Upper lobe of right lung (tissue), 1 donor: ENCODE data around the gene RGS6. TPM values are rescaled to one million over a fixed set of nuclear protein-coding genes. Genes with fewer than 3 reads are reported as not detected.

ENCODE experiments used
- ATAC-seq: fragments of 200-7000 bp; cut with Tn5 transposase; one replicate; pipeline ENCODE4 v1.9.1; 2020; ENCODE audit warnings: mild to moderate bottlenecking, moderate library complexity
- DNase-seq: peaks from one replicate; pipeline ENCODE4 v3.0.0-alpha.2; 2020
- H3K27ac ChIP-seq: fragments of 200-600 bp; one replicate; pipeline ENCODE4 v1.8.0; 2022
- H3K27me3 ChIP-seq: fragments of 200-600 bp; one replicate; pipeline ENCODE4 v1.8.0; 2022; ENCODE audit warnings: mild to moderate bottlenecking
- H3K36me3 ChIP-seq: fragments of 200-600 bp; one replicate; pipeline ENCODE4 v1.8.0; 2022
- H3K4me1 ChIP-seq: fragments of 200-600 bp; one replicate; pipeline ENCODE4 v1.8.0; 2022
- H3K4me3 ChIP-seq: fragments of 200-600 bp; one replicate; pipeline ENCODE4 v1.8.0; 2022; ENCODE audit warnings: mild to moderate bottlenecking
- H3K9me3 ChIP-seq: fragments of 200-600 bp; one replicate; pipeline ENCODE4 v1.8.0; 2022
- intact Hi-C: fragments of 100-400 bp; cut with DNase I; formaldehyde crosslinking; loops from one replicate; pipeline ENCODE4 v1.11.0; 2022
- total RNA-seq: library from RNA; stranded (reverse); fragmentation: NEBNext Ultra II Directional; extraction: Animal tissue kit (Norgen Biotek cat#: 25700); gene quantifications from one replicate; pipeline ENCODE4 v1.2.1, GENCODE V29; 2021
- TF ChIP-seq, protein P1 (sequence below): fragments of 200-600 bp; IDR thresholded peaks from one replicate; pipeline ENCODE4 v1.8.0; 2022; ENCODE audit warnings: antibody characterized with exemption
- donor health status: DM: no; HTN: yes; CAD: no; lungs with severe emphysema.

RGS6 gene
- total RNA-seq, 1 donor from 2014 or later = 2.6 TPM

DNA sequence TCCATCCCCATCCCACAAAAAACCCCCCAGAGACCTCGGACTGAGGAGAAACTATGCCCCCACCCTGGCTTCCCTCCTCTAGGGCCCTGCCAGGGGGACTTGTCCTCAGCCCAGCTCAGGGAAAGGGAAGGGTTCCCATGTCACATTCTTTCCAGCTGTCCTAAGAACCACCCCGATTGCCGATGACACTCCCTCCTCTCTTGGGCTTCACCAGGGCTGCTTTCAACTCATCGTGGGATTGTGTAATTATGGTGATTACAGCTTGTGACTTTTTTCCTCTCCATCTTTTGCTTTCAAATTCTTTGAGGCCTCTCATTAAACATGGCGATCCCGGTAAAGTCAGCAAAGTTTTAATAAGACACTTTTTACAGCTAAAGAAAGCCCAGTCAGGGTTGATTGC is 617.6 kb downstream of the RGS6 start:
- Histone ChIP-seq H3K27ac (no peak overlapping the region), H3K9me3 (no peaks in the 10 kb centered on the region), H3K27me3 (peaks cover 7% of the 10 kb centered on the region), H3K4me1 (no peaks in the 10 kb centered on the region), H3K36me3 (no peaks in the 10 kb centered on the region), H3K4me3 (no peak overlapping the region)
- intact Hi-C loops = no loop called here
- no peak for DNase-seq
- ATAC-seq = no peak
- TF ChIP-seq, protein P1, sequence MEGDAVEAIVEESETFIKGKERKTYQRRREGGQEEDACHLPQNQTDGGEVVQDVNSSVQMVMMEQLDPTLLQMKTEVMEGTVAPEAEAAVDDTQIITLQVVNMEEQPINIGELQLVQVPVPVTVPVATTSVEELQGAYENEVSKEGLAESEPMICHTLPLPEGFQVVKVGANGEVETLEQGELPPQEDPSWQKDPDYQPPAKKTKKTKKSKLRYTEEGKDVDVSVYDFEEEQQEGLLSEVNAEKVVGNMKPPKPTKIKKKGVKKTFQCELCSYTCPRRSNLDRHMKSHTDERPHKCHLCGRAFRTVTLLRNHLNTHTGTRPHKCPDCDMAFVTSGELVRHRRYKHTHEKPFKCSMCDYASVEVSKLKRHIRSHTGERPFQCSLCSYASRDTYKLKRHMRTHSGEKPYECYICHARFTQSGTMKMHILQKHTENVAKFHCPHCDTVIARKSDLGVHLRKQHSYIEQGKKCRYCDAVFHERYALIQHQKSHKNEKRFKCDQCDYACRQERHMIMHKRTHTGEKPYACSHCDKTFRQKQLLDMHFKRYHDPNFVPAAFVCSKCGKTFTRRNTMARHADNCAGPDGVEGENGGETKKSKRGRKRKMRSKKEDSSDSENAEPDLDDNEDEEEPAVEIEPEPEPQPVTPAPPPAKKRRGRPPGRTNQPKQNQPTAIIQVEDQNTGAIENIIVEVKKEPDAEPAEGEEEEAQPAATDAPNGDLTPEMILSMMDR = no peak

DNA sequence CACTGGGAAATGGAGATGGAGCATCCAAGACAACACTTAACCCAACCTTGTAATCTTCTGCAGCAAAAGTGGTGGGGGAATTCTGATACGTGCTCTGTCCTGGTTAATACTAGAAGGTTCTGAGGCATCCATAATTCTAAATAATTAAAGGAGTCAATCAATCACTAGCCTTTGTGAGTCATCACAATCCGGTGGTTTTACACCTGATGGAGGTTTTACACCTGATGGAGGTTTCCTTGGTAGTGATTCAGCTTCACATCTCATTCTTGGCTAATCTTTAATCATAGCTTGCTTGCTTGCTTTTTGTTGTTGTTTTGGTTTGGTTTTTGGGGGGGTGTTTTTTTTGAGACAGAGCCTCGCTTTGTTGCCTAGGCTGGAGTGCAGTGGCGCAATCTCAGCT is 618.3 kb downstream of the RGS6 start:
- H3K27me3 ChIP-seq = peaks cover 7% of the 10 kb centered on the region
- intact Hi-C loops = no loop called here
- no peak overlapping the region for H3K4me3 ChIP-seq
- H3K4me1 ChIP-seq = no peaks in the 10 kb centered on the region
- no peaks in the 10 kb centered on the region for H3K36me3 ChIP-seq
- no peak for DNase-seq
- no peak overlapping the region for H3K27ac ChIP-seq
- ATAC-seq = no peak
- TF ChIP-seq, protein P1 = no peak
- H3K9me3 ChIP-seq = no peaks in the 10 kb centered on the region

DNA sequence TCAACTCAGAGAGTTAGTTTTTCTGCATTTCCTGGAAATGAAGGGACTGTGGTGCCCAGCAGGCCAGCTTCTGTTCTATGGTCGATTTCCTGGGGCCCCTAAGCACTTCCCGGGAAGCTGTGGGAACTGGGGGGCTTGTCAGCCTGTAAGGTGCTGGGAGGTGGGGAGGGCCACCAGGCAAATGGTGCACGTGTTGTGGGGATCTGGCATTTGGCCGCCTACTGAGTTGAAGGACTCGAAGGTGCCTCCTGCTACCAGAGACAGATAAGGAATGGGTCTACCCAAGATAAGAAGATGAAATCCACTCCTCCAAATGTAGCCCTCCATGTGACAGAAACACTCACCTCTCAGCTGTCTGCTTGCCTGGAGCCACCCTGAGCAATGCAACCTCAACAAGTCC is 620.0 kb downstream of the RGS6 start:
- Histone ChIP-seq H3K27me3 (peaks cover 7% of the 10 kb centered on the region), H3K27ac (no peak overlapping the region), H3K4me3 (no peak overlapping the region), H3K9me3 (no peaks in the 10 kb centered on the region), H3K4me1 (no peaks in the 10 kb centered on the region), H3K36me3 (no peaks in the 10 kb centered on the region)
- intact Hi-C loops = no loop called here
- ATAC-seq = no peak
- no peak for DNase-seq
- TF ChIP-seq, protein P1 = no peak

DNA sequence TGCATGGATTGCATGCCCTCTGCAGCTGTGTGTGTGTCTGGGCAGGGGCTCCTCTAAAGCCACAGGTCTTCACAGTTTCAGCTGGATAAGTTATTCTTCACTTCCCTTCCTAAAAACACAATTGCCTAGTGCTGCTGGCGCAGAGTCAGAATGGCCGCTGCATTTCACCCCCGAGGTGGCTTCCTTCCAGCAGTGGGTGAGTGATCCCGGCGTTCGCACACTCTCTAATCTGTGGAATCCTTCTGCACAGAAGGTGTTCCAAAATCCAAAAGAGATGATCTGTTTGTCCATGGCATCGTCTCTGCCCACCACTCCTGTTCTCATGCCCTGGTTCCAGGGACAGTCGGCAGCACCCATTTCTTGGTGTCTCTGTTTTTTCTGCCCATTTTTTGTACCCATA is 620.9 kb downstream of the RGS6 start:
- Histone ChIP-seq H3K27ac (no peak overlapping the region), H3K27me3 (peaks cover 7% of the 10 kb centered on the region), H3K36me3 (no peaks in the 10 kb centered on the region), H3K4me1 (no peaks in the 10 kb centered on the region), H3K4me3 (no peak overlapping the region), H3K9me3 (no peaks in the 10 kb centered on the region)
- TF ChIP-seq, protein P1 = no peak
- DNase-seq = no peak
- no peak for ATAC-seq
- intact Hi-C loops = no loop called here

DNA sequence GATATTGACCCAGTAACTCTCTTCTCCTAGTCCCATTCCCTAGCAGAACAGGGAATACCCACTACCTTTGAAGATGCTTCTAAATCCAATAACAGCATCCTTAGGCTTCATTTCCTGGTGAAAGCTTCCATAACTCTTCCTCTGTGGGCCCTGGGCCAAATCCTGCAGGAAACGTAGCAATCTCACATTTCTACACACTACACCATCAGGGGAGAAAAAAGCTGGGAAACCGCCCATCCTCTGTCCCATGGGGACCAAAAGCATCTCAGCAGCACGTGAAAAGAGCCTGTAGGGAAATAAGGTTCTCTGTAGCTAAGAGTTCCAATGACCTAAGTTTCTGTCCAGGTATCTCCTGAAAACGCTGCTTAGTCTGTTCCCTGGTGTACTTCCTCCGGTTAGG is 621.4 kb downstream of the RGS6 start:
- Histone ChIP-seq H3K9me3 (no peaks in the 10 kb centered on the region), H3K4me3 (no peak overlapping the region), H3K27ac (no peak overlapping the region), H3K36me3 (no peaks in the 10 kb centered on the region), H3K27me3 (peaks cover 7% of the 10 kb centered on the region), H3K4me1 (no peaks in the 10 kb centered on the region)
- no peak for DNase-seq
- TF ChIP-seq, protein P1 = no peak
- intact Hi-C loops = no loop called here
- no peak for ATAC-seq

DNA sequence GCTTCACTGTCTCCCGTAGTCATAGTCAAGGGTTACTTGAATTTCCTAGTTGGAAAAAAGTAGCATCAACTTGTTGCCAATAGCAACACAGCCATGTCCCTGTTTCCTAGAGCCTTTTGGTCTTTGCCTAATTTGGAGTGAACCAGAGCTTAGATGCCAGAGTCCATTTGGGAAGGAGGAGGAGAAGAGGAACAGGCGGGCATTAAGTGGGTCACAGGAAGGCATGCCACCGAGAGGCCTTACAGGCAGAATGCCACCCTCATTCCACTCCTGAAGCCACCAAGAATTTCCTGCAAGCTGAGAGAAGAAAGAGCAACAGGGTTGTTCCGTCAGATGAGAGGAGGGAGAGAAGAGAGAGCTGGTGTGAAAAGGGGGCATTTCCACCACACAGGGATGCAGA is 622.2 kb downstream of the RGS6 start:
- H3K27ac ChIP-seq = no peak overlapping the region
- intact Hi-C loops = no loop called here
- no peaks in the 10 kb centered on the region for H3K9me3 ChIP-seq
- no peak for DNase-seq
- TF ChIP-seq, protein P1 = no peak
- peaks cover 7% of the 10 kb centered on the region for H3K27me3 ChIP-seq
- H3K4me3 ChIP-seq = no peak overlapping the region
- no peak for ATAC-seq
- H3K4me1 ChIP-seq = no peaks in the 10 kb centered on the region
- no peaks in the 10 kb centered on the region for H3K36me3 ChIP-seq
